ENCODE results near the gene SH3PXD2B. TPM values are rescaled to one million over a fixed set of nuclear protein-coding genes. Genes with fewer than 3 reads are reported as not detected.

Gene SH3PXD2B
- total RNA-seq, 6 experiments from 2014 or later = 2.5 to 6.8 (median 5.2) TPM

DNA sequence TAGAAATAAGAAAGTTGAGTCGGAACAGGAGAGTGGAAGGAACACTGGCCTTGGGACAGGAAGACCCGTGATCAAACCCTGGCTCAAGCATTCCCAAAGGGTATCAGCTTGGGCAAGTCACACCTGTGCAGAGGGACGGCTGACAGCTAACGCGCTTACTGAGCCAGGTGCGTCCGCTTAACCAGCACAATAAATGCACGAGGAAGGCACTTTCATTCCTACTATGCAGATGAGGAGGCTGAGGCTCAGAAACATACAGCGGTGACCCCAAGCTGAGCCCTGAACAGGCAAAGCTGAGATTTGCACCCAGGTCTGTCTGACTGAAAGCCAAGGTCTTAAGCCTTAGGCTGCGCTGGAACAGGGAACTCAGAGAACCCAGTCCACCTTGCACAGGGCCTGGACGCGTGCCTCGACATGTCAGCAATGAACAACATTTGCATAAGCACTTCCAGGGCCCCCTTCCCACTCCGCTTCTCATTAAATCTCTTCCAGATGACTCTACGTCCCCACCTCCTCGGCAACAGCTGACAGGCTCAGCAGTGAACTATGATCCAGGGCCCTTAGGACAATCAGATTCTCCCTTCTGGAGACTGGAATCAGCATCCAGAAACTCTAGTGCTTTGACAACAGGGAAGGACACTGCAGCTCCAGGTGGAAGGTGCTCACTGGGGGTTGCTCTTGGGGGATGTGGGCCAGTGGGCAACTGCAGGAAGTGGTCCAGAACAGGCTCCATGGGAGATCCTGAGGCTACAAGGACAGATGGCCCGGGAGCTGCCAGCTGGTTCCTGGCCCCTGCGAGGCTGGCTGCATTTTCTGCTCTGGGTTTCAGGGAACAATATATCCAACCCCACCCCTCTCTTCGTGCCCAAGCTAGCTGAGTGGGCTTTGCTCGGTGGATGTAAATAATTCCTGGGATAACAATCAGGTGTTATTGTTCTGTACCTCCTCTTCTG, 35.2 kb downstream of the SH3PXD2B start:
- DNase-seq (no peak), ATAC-seq (peak in 1 of 4 donors; percentile 13)
- Histone ChIP-seq H3K4me1 (peaks cover 0 to 62% (median 27%) of the 10 kb centered on the region in 4 donors), H3K36me3 (no peaks in the 10 kb centered on the region), H3K27ac (peak overlapping the region; percentile 72 to 93 (median 89)), H3K4me3 (no peak overlapping the region), H3K27me3 (no peaks in the 10 kb centered on the region), H3K9me3 (no peaks in the 10 kb centered on the region)
- TF ChIP-seq CTCF (IDR thresholded peaks at IDR 0.05) (no peak), POLR2A (IDR thresholded peaks at IDR 0.05) (no peak)
- intact Hi-C loops (cut with DNase I) = no loop called here
- WGBS (ENCODE audit: insufficient coverage, low coverage, low lambda C conversion rate, missing lambda C conversion rate) = 81% methylated on average over 15 of the region's 20 CpGs

DNA sequence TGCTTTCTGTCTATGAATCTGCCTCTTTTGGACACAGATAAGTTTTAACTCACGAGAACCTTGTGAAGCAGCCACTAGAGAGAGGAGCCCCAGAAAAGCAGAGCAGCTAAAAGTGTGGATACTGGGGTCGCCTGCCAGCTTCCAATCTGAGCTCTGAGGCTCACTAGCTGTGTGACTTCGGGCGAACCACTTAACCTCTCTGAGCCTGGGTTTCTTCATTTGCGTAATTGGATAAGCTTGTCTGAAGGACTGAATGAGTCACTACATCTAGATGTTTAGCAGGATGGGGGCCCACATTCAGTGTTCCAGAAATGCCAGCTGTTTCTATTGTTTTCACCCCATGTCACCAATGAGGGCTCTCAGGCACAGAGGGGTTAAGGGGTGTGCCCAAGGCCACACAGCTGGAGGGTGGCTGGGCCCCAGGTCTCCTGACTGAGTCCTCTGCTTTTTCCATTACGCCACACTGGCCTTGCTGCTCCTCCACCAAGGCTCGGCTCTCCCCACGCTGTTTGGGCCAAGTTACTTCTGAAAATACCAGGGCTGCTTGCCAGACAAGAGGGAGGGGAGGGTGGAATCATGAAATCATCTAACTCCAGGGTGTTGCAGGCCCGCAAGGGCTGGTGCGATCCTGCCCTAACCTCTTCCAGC, 36.2 kb downstream of the SH3PXD2B start:
- peak; percentile 85 to 94 (median 93) for DNase-seq
- Histone ChIP-seq H3K36me3 (no peaks in the 10 kb centered on the region), H3K27ac (peak overlapping the region; percentile 72 to 93 (median 89)), H3K4me1 (peaks cover 0 to 65% (median 27%) of the 10 kb centered on the region in 4 donors), H3K4me3 (no peak overlapping the region), H3K27me3 (no peaks in the 10 kb centered on the region), H3K9me3 (no peaks in the 10 kb centered on the region)
- intact Hi-C loops (cut with DNase I) = no loop called here
- peak; percentile 59 to 77 (median 70) for ATAC-seq
- 59% methylated on average over 4 of the region's 10 CpGs for WGBS (ENCODE audit: insufficient coverage, low coverage, low lambda C conversion rate, missing lambda C conversion rate)
- TF ChIP-seq CTCF (IDR thresholded peaks at IDR 0.05) (no peak), POLR2A (IDR thresholded peaks at IDR 0.05) (no peak)

DNA sequence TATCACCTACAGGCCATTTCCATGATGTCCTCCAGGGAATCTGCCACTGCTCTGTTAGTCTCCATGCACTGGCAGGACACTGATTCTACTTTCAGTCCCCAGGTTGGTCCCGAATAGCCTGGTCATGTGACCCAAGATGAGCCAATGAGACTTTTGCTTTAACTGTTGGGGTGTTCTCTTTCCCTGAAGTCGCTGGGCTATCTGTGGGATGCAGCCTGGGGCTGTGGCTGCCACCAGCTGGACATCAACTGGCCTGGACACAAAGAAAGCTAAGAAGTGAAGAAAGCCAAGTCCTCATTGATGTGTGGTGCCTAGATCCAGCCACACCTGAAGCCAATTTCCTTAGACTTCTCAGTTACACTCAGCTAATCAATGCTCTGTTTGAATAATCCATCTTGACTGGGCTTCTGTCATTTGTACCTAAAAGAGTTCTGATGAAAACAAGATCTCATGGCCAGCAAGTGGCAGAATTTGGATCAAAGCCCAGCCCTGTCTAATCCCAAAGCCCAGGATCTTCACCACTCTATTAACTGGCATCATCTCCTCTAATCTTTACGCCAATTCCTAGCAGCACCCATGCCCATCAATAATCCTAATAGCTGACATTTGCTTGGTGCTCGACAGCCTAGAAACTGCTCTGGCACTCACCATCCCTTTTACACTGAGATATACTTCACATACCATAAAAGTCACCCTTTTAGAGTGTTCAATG, 37.0 kb downstream of the SH3PXD2B start:
- Histone ChIP-seq H3K27ac (peak overlapping the region in 2 of 3 donors; percentile 89 to 93), H3K36me3 (no peaks in the 10 kb centered on the region), H3K4me3 (no peak overlapping the region), H3K9me3 (no peaks in the 10 kb centered on the region), H3K27me3 (no peaks in the 10 kb centered on the region), H3K4me1 (peaks cover 0 to 65% (median 27%) of the 10 kb centered on the region in 4 donors)
- 79% methylated on average over 3 of the region's 4 CpGs for WGBS (ENCODE audit: insufficient coverage, low coverage, low lambda C conversion rate, missing lambda C conversion rate)
- no peak for DNase-seq
- intact Hi-C loops (cut with DNase I) = no loop called here
- no peak for ATAC-seq
- no peak for TF ChIP-seq CTCF (IDR thresholded peaks at IDR 0.05)
- no peak for TF ChIP-seq POLR2A (IDR thresholded peaks at IDR 0.05)

Data from right lobe of liver (tissue), 6 donors.